TTC549 (cell line): ENCODE results near the gene THUMPD3.
A peak's percentile ranks its signal among the peaks of the same experiment; 100 is the strongest.

Experiments used
- FAIRE-seq: peaks from 2 replicates; lab custom pipeline; 2012; peaks lifted over from hg19 to GRCh38; lab: Jason Lieb, UNC

Gene THUMPD3

GRCh38 chr3:9397906-9398699 is 35.2 kb downstream of the THUMPD3 start:
- no peak for FAIRE-seq

- no peak for FAIRE-seq
Observed at GRCh38 chr3:9398700-9399336, 36.0 kb downstream of the THUMPD3 start.

- FAIRE-seq = no peak
Observed at GRCh38 chr3:9399337-9399703, 36.5 kb downstream of the THUMPD3 start.

GRCh38 chr3:9399746-9400145 is 36.9 kb downstream of the THUMPD3 start:
- FAIRE-seq = peak; percentile 23

- FAIRE-seq = no peak
Observed at GRCh38 chr3:9400616-9401015, 37.8 kb downstream of the THUMPD3 start.

GRCh38 chr3:9401986-9402385 is 39.1 kb downstream of the THUMPD3 start:
- no peak for FAIRE-seq

- FAIRE-seq = no peak
Observed at GRCh38 chr3:9402410-9403228, 39.8 kb downstream of the THUMPD3 start.

- FAIRE-seq = no peak
Observed at GRCh38 chr3:9403463-9403862, 40.6 kb downstream of the THUMPD3 start.

GRCh38 chr3:9404680-9405079 is 41.8 kb downstream of the THUMPD3 start:
- FAIRE-seq = no peak

GRCh38 chr3:9405756-9406155 is 42.9 kb downstream of the THUMPD3 start:
- no peak for FAIRE-seq

- FAIRE-seq = no peak
Observed at GRCh38 chr3:9406856-9407626, 44.2 kb downstream of the THUMPD3 start.

GRCh38 chr3:9408061-9408460 is 45.2 kb downstream of the THUMPD3 start:
- FAIRE-seq = no peak

- peak; percentile 38 for FAIRE-seq
Observed at GRCh38 chr3:9408546-9408945, 45.7 kb downstream of the THUMPD3 start.

GRCh38 chr3:9409981-9410854 is 47.4 kb downstream of the THUMPD3 start:
- no peak for FAIRE-seq

- peak; percentile 23 for FAIRE-seq
Observed at GRCh38 chr3:9411302-9411701, 48.4 kb downstream of the THUMPD3 start.

GRCh38 chr3:9412293-9412692 is 49.4 kb downstream of the THUMPD3 start:
- FAIRE-seq = no peak

GRCh38 chr3:9414826-9415225 is 52.0 kb downstream of the THUMPD3 start:
- no peak for FAIRE-seq

- no peak for FAIRE-seq
Observed at GRCh38 chr3:9415485-9416138, 52.8 kb downstream of the THUMPD3 start.

GRCh38 chr3:9416139-9416780 is 53.4 kb downstream of the THUMPD3 start:
- FAIRE-seq = no peak

- no peak for FAIRE-seq
Observed at GRCh38 chr3:9420850-9421549, 58.1 kb downstream of the THUMPD3 start.
